SK-N-SH (cell line): Measurements from ENCODE around the gene ATP2A3. TPM values are rescaled to one million over a fixed set of nuclear protein-coding genes. Genes with fewer than 3 reads are reported as not detected.

Source experiments
- CTCF ChIA-PET: fragments of 300-600, 350-600 bp; formaldehyde crosslinking; extraction: SDS; loops from one replicate; lab custom pipeline; 2021; lab: Yijun Ruan, JAX
- POLR2A ChIA-PET: fragments of 350-600 bp; sonication (Branson Sonifier 250); formaldehyde crosslinking; extraction: SDS; loops from one replicate; lab custom pipeline; 2020; ENCODE audit warnings: antibody characterized with exemption, inconsistent platforms; lab: Yijun Ruan, JAX
- DNase-seq: peaks from one replicate; pipeline ENCODE4 v3.0.0; 2012
- H2AFZ ChIP-seq: fragments of 200-600 bp; sonication (generic); 2 replicates; pipeline ENCODE4 v1.8.1; 2016; ENCODE audit warnings: antibody characterized with exemption, mild to moderate bottlenecking, low read depth
- H3F3A ChIP-seq: fragments of 200-600 bp; sonication (generic); replicated peaks from 2 replicates; pipeline ENCODE3; 2016; ENCODE audit warnings: antibody characterized with exemption, mild to moderate bottlenecking; ENCODE audit not compliant: insufficient read depth
- H3K27ac ChIP-seq, 2 experiments: fragments of 200-500 bp in 1 of 2; fragments of 200-600 bp in 1 of 2; sonication (Bioruptor generic) in 1 of 2; sonication (generic), shearing (Covaris generic) in 1 of 2; 2 replicates each; pipeline versions ENCODE4 v1.5.1 to v1.6.1; 2014 to 2016; ENCODE audit warnings: low read depth in 2 of 2, inconsistent platforms in 1 of 2, low read length in 1 of 2, mild to moderate bottlenecking in 1 of 2, mixed read lengths in 1 of 2
- H3K27me3 ChIP-seq: fragments of 200-600 bp; sonication (generic), shearing (Covaris generic); 2 replicates; pipeline ENCODE4 v1.6.1; 2016; ENCODE audit warnings: mixed run types; ENCODE audit not compliant: insufficient read depth
- H3K36me3 ChIP-seq, 2 experiments: fragments of 200-500 bp in 1 of 2; fragments of 200-600 bp in 1 of 2; sonication (Bioruptor generic) in 1 of 2; sonication (generic) in 1 of 2; replicated peaks in 1 of 2; 2 replicates each; pipeline versions ENCODE3 to v1.5.1; 2014 to 2016; ENCODE audit warnings: low read length in 1 of 2, mild to moderate bottlenecking in 1 of 2; ENCODE audit not compliant: insufficient read depth in 2 of 2, control insufficient read depth in 1 of 2
- H3K4me1 ChIP-seq, 2 experiments: fragments of 200-500 bp in 1 of 2; fragments of 200-600 bp in 1 of 2; sonication (Bioruptor generic) in 1 of 2; sonication (generic), shearing (Covaris generic) in 1 of 2; 2 replicates each; pipeline versions ENCODE4 v1.5.1 to v1.6.1; 2014 to 2016; ENCODE audit warnings: low read depth in 1 of 2, low read length in 1 of 2, mixed run types in 1 of 2; ENCODE audit not compliant: insufficient read depth in 2 of 2, control insufficient read depth in 1 of 2
- H3K4me2 ChIP-seq: fragments of 200-600 bp; sonication (generic), shearing (Covaris generic); 2 replicates; pipeline ENCODE4 v1.6.1; 2017; ENCODE audit warnings: mixed run types
- H3K4me3 ChIP-seq, 2 experiments: fragments of 200-500 bp in 1 of 2; fragments of 200-600 bp in 1 of 2; sonication (Bioruptor generic) in 1 of 2; sonication (generic), shearing (Covaris generic) in 1 of 2; 2 replicates each; pipeline versions ENCODE4 v1.5.1 to v1.8.1; 2014 to 2016; ENCODE audit warnings: low read depth in 2 of 2, inconsistent platforms in 1 of 2, low read length in 1 of 2, mild to moderate bottlenecking in 1 of 2, mixed read lengths in 1 of 2, moderate library complexity in 1 of 2
- H3K79me2 ChIP-seq: fragments of 200-600 bp; sonication (generic); 2 replicates; pipeline ENCODE4 v1.8.1; 2017; ENCODE audit warnings: mild to moderate bottlenecking; ENCODE audit not compliant: insufficient read depth
- H3K9ac ChIP-seq: fragments of 200-600 bp; sonication (generic); 2 replicates; pipeline ENCODE4 v1.6.1; 2017; ENCODE audit warnings: mixed run types
- H3K9me2 ChIP-seq: fragments of 200-600 bp; sonication (generic); 2 replicates; pipeline ENCODE4 v1.6.1; 2017; ENCODE audit warnings: mixed run types
- H3K9me3 ChIP-seq: fragments of 200-600 bp; sonication (generic); 2 replicates; pipeline ENCODE4 v1.6.1; 2017; ENCODE audit warnings: mixed run types, mild to moderate bottlenecking, moderate library complexity
- H4K20me1 ChIP-seq: fragments of 200-600 bp; sonication (generic); 2 replicates; pipeline ENCODE4 v1.6.1; 2017; ENCODE audit warnings: mild to moderate bottlenecking, mixed run types; ENCODE audit not compliant: insufficient read depth
- CHD2 ChIP-seq: fragments of 150-350 bp; IDR thresholded peaks from 2 replicates; pipeline ENCODE4 v1.6.1; 2018; ENCODE audit warnings: low read length; ENCODE audit not compliant: partially characterized antibody
- CTCF ChIP-seq: fragments of 200-600 bp; sonication (generic); IDR thresholded peaks from 2 replicates; pipeline ENCODE4 v1.6.1; 2017; ENCODE audit warnings: antibody characterized with exemption, mild to moderate bottlenecking, moderate library complexity
- EP300 ChIP-seq, 2 experiments: IDR thresholded peaks; 2 replicates each; pipeline versions ENCODE4 v1.4.0 to v1.6.1; 2012; ENCODE audit warnings: borderline replicate concordance in 1 of 2, low read depth in 1 of 2, low read length in 1 of 2
- EZH2phosphoT487 ChIP-seq: fragments of 200-600 bp; sonication (generic); IDR thresholded peaks from 2 replicates; pipeline ENCODE4 v1.6.1; 2017; ENCODE audit warnings: low read depth, mixed run types, mild to moderate bottlenecking, antibody characterized with exemption, moderate library complexity, borderline replicate concordance
- FOXJ3 ChIP-seq: sonication (generic); formaldehyde crosslinking; IDR thresholded peaks from 2 replicates; pipeline ENCODE4 v1.5.1; 2020; ENCODE audit warnings: mild to moderate bottlenecking, missing genetic modification reagents
- FOXM1 ChIP-seq: IDR thresholded peaks from 2 replicates; pipeline ENCODE4 v1.4.0; 2012; ENCODE audit warnings: low read depth, mild to moderate bottlenecking
- GATA2 ChIP-seq: sonication (generic); formaldehyde crosslinking; IDR thresholded peaks from 2 replicates; pipeline ENCODE4 v1.5.0; 2020; ENCODE audit warnings: mild to moderate bottlenecking, missing genetic modification reagents
- IRF3 ChIP-seq: fragments of 150-350 bp; IDR thresholded peaks from 2 replicates; pipeline ENCODE4 v1.6.1; 2016; ENCODE audit warnings: mild to moderate bottlenecking, low read depth, low read length
- MAX ChIP-seq: IDR thresholded peaks from 2 replicates; pipeline ENCODE4 v1.4.0; 2012; ENCODE audit warnings: low read depth
- NFIC ChIP-seq: IDR thresholded peaks from 2 replicates; pipeline ENCODE4 v1.4.0; 2012; ENCODE audit warnings: borderline replicate concordance
- RAD21 ChIP-seq: IDR thresholded peaks from 2 replicates; pipeline ENCODE4 v1.6.1; 2012; ENCODE audit warnings: mild to moderate bottlenecking, low read length
- SIN3A ChIP-seq: IDR thresholded peaks from 2 replicates; pipeline ENCODE4 v1.6.1; 2012; ENCODE audit warnings: low read depth, mild to moderate bottlenecking, low read length, moderate library complexity, borderline replicate concordance
- SMC3 ChIP-seq: IDR thresholded peaks from 2 replicates; pipeline ENCODE4 v1.6.1; 2012; ENCODE audit warnings: low read depth, low read length, improper control_type of control experiment
- TAF1 ChIP-seq: IDR thresholded peaks from 2 replicates; pipeline ENCODE4 v1.6.1; 2012; ENCODE audit warnings: low read depth, mild to moderate bottlenecking, low read length, moderate library complexity, borderline replicate concordance
- TEAD4 ChIP-seq: IDR thresholded peaks from 2 replicates; pipeline ENCODE4 v1.4.0; 2012; ENCODE audit warnings: mild to moderate bottlenecking, borderline replicate concordance; ENCODE audit not compliant: insufficient read depth
- USF2 ChIP-seq: fragments of 150-350 bp; IDR thresholded peaks from 2 replicates; pipeline ENCODE4 v1.6.1; 2017; ENCODE audit warnings: antibody characterized with exemption, low read length, low read depth, borderline replicate concordance
- WGBS: methylation state at CpG from one replicate; pipeline ENCODE4 v1.1.6; 2017; ENCODE audit warnings: low lambda C conversion rate; 5-methylcytosine and 5-hydroxymethylcytosine counted together
- polyA plus RNA-seq, 3 experiments: library from polyadenylated mRNA; depleted of rRNA; stranded (reverse); fragments of >200 nt; gene quantifications; 2 replicates each; pipeline ENCODE4 v1.2.3, GENCODE V29; 2012

Gene ATP2A3
- polyA plus RNA-seq, 1 of the 3 experiments (the other 2 are of a cell fraction), result 2.1 TPM

GRCh38 chr17:3935825-3936355, 28.3 kb downstream of the ATP2A3 start:
- CTCF ChIA-PET, result interaction anchor here (1.3 to 1.6 kb wide), 3 partner anchors 12 to 32 kb away, joined by 3 to 8 read pairs (median 5); no protein-coding TSS in a partner anchor
- Histone ChIP-seq H4K20me1 (no peaks in the 10 kb centered on the region), H3F3A (no peaks in the 10 kb centered on the region), H3K9me3 (no peaks in the 10 kb centered on the region), H3K79me2 (no peaks in the 10 kb centered on the region), H3K9me2 (no peaks in the 10 kb centered on the region), H3K27ac (no peak overlapping the region), H2AFZ (no peak overlapping the region), H3K36me3 (no peaks in the 10 kb centered on the region), H3K4me3 (no peak overlapping the region), H3K9ac (no peak overlapping the region), H3K4me2 (no peak overlapping the region), H3K27me3 (no peaks in the 10 kb centered on the region), H3K4me1 (no peaks in the 10 kb centered on the region)
- no peak for TF ChIP-seq GATA2 (CRISPR knock-in tag)
- 0 out of 2 replicates have a peak, but pooled peaks have one; percentile 12 for TF ChIP-seq MAX
- DNase-seq, result no peak
- WGBS, result 78% methylated on average over 5 of the region's 9 CpGs
- POLR2A ChIA-PET, result no interaction called here

- no peak overlapping the region for H3K4me2 ChIP-seq
- WGBS, result 70% methylated on average over 6 of the region's 10 CpGs
- H3K36me3 ChIP-seq, result no peaks in the 10 kb centered on the region
- H3K4me1 ChIP-seq, result no peaks in the 10 kb centered on the region
- DNase-seq, result peak; percentile 75
- H3K9me2 ChIP-seq, result no peaks in the 10 kb centered on the region
- no peak overlapping the region for H3K27ac ChIP-seq
- no peak overlapping the region for H2AFZ ChIP-seq
- H3K9me3 ChIP-seq, result no peaks in the 10 kb centered on the region
- H3K27me3 ChIP-seq, result no peaks in the 10 kb centered on the region
- H3F3A ChIP-seq, result no peaks in the 10 kb centered on the region
- H3K9ac ChIP-seq, result no peak overlapping the region
- H3K79me2 ChIP-seq, result no peaks in the 10 kb centered on the region
- CTCF ChIA-PET, result interaction anchor here (0.5 to 1.9 kb wide), 10 partner anchors 13 to 144 kb away, joined by 3 to 14 read pairs (median 3); no protein-coding TSS in a partner anchor
- no peak overlapping the region for H3K4me3 ChIP-seq
- no peaks in the 10 kb centered on the region for H4K20me1 ChIP-seq
- TF ChIP-seq FOXM1 (no peak), RAD21 (peak; percentile 74), EP300 (IDR thresholded peaks at IDR 0.05; ENCODE audit: borderline replicate concordance in 1 of 2, low read depth in 1 of 2, low read length in 1 of 2) (no peak), SMC3 (peak; percentile 58; the same call in 1 of the 2 replicates), CTCF (peak; percentile 43)
- TF ChIP-seq, all 33 proteins: peak for 3
- POLR2A ChIA-PET, result no interaction called here
Measured at GRCh38 chr17:3935140-3935542, 29.1 kb downstream of the ATP2A3 start.

- Histone ChIP-seq H3K4me1 (peaks cover 0 to 12% of the 10 kb centered on the region in 2 experiments; a peak in 1 of 4 replicates), H4K20me1 (no peaks in the 10 kb centered on the region), H3K9me3 (no peaks in the 10 kb centered on the region), H3K79me2 (no peaks in the 10 kb centered on the region), H3K4me2 (no peak overlapping the region), H3K27ac (no peak overlapping the region), H3K9ac (no peak overlapping the region), H3K9me2 (no peaks in the 10 kb centered on the region), H3F3A (no peaks in the 10 kb centered on the region), H3K4me3 (no peak overlapping the region), H3K27me3 (no peaks in the 10 kb centered on the region), H3K36me3 (no peaks in the 10 kb centered on the region), H2AFZ (no peak overlapping the region)
- DNase-seq, result no peak
- TF ChIP-seq USF2, result no peak
- TF ChIP-seq TAF1, result no peak
- TF ChIP-seq FOXJ3 (CRISPR knock-in tag), result no peak
- TF ChIP-seq CHD2, result no peak
- no peak for TF ChIP-seq IRF3
- no peak for TF ChIP-seq SIN3A
- no peak for TF ChIP-seq EZH2phosphoT487
- no peak for TF ChIP-seq MAX
- no peak for TF ChIP-seq NFIC
- no peak for TF ChIP-seq TEAD4
- 94% methylated on average over 1 of the region's 1 CpG for WGBS
- POLR2A ChIA-PET, result no interaction called here
- CTCF ChIA-PET, result no interaction called here
Measured at GRCh38 chr17:3929764-3930163, 34.5 kb downstream of the ATP2A3 start.
